ENCODE data around the gene ZNRF3. TPM values are rescaled to one million over a fixed set of nuclear protein-coding genes. Genes with fewer than 3 reads are reported as not detected.

Gene ZNRF3
- total and polyA plus RNA-seq, 2 donors (not counting 1 experiment from before 2014, with no cell fraction given), result 0.21 to 0.71 TPM

DNA sequence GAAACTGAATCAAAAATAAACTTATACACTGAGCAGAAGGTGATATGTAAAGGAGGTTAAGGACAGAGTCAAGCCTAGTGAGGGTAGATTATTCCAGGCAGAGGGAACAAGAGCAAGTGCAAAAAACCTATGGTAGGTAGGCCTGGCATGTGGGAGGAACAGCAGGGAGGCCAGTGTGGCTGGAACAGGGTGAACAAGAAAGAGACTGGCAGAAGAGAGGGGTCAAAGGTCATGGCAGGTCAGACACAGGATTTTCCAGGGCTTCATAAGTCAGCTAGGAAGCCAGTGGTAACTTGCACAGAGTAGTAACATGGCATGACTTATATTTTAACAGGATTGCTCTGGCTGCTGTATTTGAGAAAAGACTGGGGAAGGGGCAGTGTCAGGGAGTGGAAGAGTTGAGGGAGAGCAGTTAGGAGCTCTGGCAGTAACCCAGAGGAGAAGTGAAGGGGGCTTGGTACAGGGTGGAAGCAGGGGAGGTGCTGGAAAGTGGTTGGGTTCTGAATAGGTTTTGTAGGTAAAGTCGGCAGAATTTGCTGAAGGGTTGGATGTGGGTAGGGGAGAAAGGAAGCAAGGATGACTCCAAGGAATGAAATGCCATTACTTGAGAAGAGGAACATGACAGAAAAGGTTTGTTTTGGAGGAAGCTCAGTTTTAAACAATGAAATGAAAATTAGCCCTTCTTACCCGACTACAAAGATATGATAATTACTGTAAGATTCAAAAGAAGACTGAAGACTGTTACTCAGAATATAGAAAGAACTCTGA lies 86.2 kb downstream of the ZNRF3 start:
- Mint-ChIP-seq H3K4me1 (no peaks in the 10 kb centered on the region), H3K9me3 (ENCODE audit: insufficient read depth) (no peaks in the 10 kb centered on the region), H3K27ac (no peak overlapping the region), H3K27me3 (peaks cover 30% of the 10 kb centered on the region), H3K4me3 (no peak overlapping the region)
- TF ChIP-seq EZH2 (IDR thresholded peaks at IDR 0.05; ENCODE audit: borderline replicate concordance, insufficient read depth, low read depth, low read length, poor library complexity, severe bottlenecking), result no peak
- TF ChIP-seq CTCF (IDR thresholded peaks at IDR 0.05), result no peak
- DNase-seq, result no peak
- Histone ChIP-seq H3K36me3 (replicated peaks in 1 of 2; ENCODE audit: control extremely low read depth in 1 of 2, control insufficient read depth in 1 of 2, extremely low read depth in 1 of 2, insufficient read depth in 2 of 2, low read length in 1 of 2) (no peaks in the 10 kb centered on the region), H2AFZ (ENCODE audit: insufficient read depth, low read depth, low read length, poor library complexity, severe bottlenecking) (no peak overlapping the region), H3K4me2 (replicated peaks; ENCODE audit: low read depth, low read length, poor library complexity, severe bottlenecking) (no peak overlapping the region), H3K9me3 (ENCODE audit: control extremely low read depth in 1 of 3, control insufficient read depth in 2 of 3, insufficient read depth in 1 of 3, low read length in 2 of 3) (no peaks in the 10 kb centered on the region), H3K4me1 (ENCODE audit: control insufficient read depth in 2 of 2, insufficient read depth in 2 of 2, low read length in 2 of 2) (no peaks in the 10 kb centered on the region), H3K4me3 (ENCODE audit: control extremely low read depth in 1 of 5, extremely low read depth in 1 of 5, insufficient read depth in 1 of 5, low read depth in 2 of 5, low read length in 4 of 5) (no peak overlapping the region), H4K20me1 (ENCODE audit: control insufficient read depth, insufficient read depth, low read length, poor library complexity, severe bottlenecking) (no peaks in the 10 kb centered on the region), H3K79me2 (ENCODE audit: control insufficient read depth, insufficient read depth, low read length) (no peaks in the 10 kb centered on the region), H3K9ac (ENCODE audit: low read length) (no peak overlapping the region), H3K27me3 (replicated peaks in 1 of 4; ENCODE audit: control extremely low read depth in 1 of 4, control insufficient read depth in 3 of 4, insufficient read depth in 4 of 4, low read length in 3 of 4) (peaks cover 0 to 4% (median 0%) of the 10 kb centered on the region in 4 experiments), H3K27ac (ENCODE audit: low read length in 2 of 2) (no peak overlapping the region)
- POLR2A ChIA-PET, result no interaction called here
- CTCF ChIA-PET, result no interaction called here
- ATAC-seq (ENCODE audit: low read depth), result no peak
- intact Hi-C loops (cut with micrococcal nuclease), result no loop called here
- 82% methylated on average over 1 of the region's 2 CpGs for WGBS (ENCODE audit: insufficient coverage)

- CTCF ChIA-PET, result no interaction called here
- H3K27me3 ChIP-seq (replicated peaks in 1 of 4; ENCODE audit: control extremely low read depth in 1 of 4, control insufficient read depth in 3 of 4, insufficient read depth in 4 of 4, low read length in 3 of 4), result peaks cover 0 to 3% (median 3%) of the 10 kb centered on the region in 4 experiments
- no peaks in the 10 kb centered on the region for H3K9me3 Mint-ChIP-seq (ENCODE audit: insufficient read depth)
- 100% methylated on average over 2 of the region's 3 CpGs for WGBS (ENCODE audit: insufficient coverage)
- no peaks in the 10 kb centered on the region for H4K20me1 ChIP-seq (ENCODE audit: control insufficient read depth, insufficient read depth, low read length, poor library complexity, severe bottlenecking)
- no peak overlapping the region for H3K4me3 ChIP-seq (ENCODE audit: control extremely low read depth in 1 of 5, extremely low read depth in 1 of 5, insufficient read depth in 1 of 5, low read depth in 2 of 5, low read length in 4 of 5)
- TF ChIP-seq CTCF (IDR thresholded peaks at IDR 0.05), result no peak
- no peak for TF ChIP-seq EZH2 (IDR thresholded peaks at IDR 0.05; ENCODE audit: borderline replicate concordance, insufficient read depth, low read depth, low read length, poor library complexity, severe bottlenecking)
- no peak overlapping the region for H3K27ac Mint-ChIP-seq
- H3K36me3 ChIP-seq (replicated peaks in 1 of 2; ENCODE audit: control extremely low read depth in 1 of 2, control insufficient read depth in 1 of 2, extremely low read depth in 1 of 2, insufficient read depth in 2 of 2, low read length in 1 of 2), result no peaks in the 10 kb centered on the region
- no peaks in the 10 kb centered on the region for H3K4me1 ChIP-seq (ENCODE audit: control insufficient read depth in 2 of 2, insufficient read depth in 2 of 2, low read length in 2 of 2)
- H3K79me2 ChIP-seq (ENCODE audit: control insufficient read depth, insufficient read depth, low read length), result no peaks in the 10 kb centered on the region
- H3K27ac ChIP-seq (ENCODE audit: low read length in 2 of 2), result no peak overlapping the region
- H3K4me2 ChIP-seq (replicated peaks; ENCODE audit: low read depth, low read length, poor library complexity, severe bottlenecking), result no peak overlapping the region
- ATAC-seq (ENCODE audit: low read depth) (no peak), DNase-seq (no peak)
- no peak overlapping the region for H3K9ac ChIP-seq (ENCODE audit: low read length)
- H2AFZ ChIP-seq (ENCODE audit: insufficient read depth, low read depth, low read length, poor library complexity, severe bottlenecking), result no peak overlapping the region
- POLR2A ChIA-PET, result no interaction called here
- no peak overlapping the region for H3K4me3 Mint-ChIP-seq
- no peaks in the 10 kb centered on the region for H3K4me1 Mint-ChIP-seq
- H3K27me3 Mint-ChIP-seq, result peaks cover 35% of the 10 kb centered on the region
- no peaks in the 10 kb centered on the region for H3K9me3 ChIP-seq (ENCODE audit: control extremely low read depth in 1 of 3, control insufficient read depth in 2 of 3, insufficient read depth in 1 of 3, low read length in 2 of 3)
- intact Hi-C loops (cut with micrococcal nuclease), result no loop called here
These were observed 90.0 kb downstream of the ZNRF3 start for GRCh38 chr22:28973352-28973751.
